ENCODE measurements around the gene PPP1R7. TPM values are rescaled to one million over a fixed set of nuclear protein-coding genes. Genes with fewer than 3 reads are reported as not detected.

The PPP1R7 gene
- total RNA-seq, 1 donor from 2014 or later = 43.1 TPM

- no peak for DNase-seq (ENCODE audit: low spot score)
- no peak overlapping the region for H3K4me3 Mint-ChIP-seq (ENCODE audit: unreplicated experiment)
- no peak for TF ChIP-seq CTCF (IDR thresholded peaks at IDR 0.05)
- no peak overlapping the region for H3K27ac Mint-ChIP-seq (ENCODE audit: unreplicated experiment)
- no peaks in the 10 kb centered on the region for H3K36me3 Mint-ChIP-seq (ENCODE audit: low read depth)
- peaks cover 23% of the 10 kb centered on the region for H3K4me1 Mint-ChIP-seq (ENCODE audit: low read depth)
- no peaks in the 10 kb centered on the region for H3K9me3 Mint-ChIP-seq (ENCODE audit: low read depth)
- peaks cover 4% of the 10 kb centered on the region for H3K27me3 Mint-ChIP-seq (ENCODE audit: low read depth)
These were observed 64.5 kb downstream of the PPP1R7 start for GRCh38 chr2:241214766-241215165.

DNA sequence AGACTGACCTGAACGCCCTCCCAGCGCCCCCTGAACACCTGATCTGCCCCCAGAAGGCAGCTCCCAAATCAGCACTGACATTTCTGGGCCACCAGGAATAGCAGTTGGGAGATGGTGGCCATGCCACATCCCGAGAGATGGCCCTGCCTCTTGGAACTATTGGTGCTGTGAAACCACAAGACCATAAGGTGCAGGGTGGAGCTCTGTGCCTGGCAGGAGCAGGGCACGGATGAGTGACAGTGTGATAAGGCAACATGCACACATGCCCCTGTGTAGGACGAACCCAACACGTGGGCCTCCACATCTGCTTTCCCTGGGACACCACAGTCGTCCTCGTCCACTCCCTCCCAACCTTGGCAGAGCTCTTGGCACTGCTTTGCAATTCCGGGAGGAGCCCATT lies 65.2 kb downstream of the PPP1R7 start:
- no peak for DNase-seq (ENCODE audit: low spot score)
- no peak for TF ChIP-seq CTCF (IDR thresholded peaks at IDR 0.05)
- no peaks in the 10 kb centered on the region for H3K9me3 Mint-ChIP-seq (ENCODE audit: low read depth)
- no peak overlapping the region for H3K4me3 Mint-ChIP-seq (ENCODE audit: unreplicated experiment)
- peaks cover 4% of the 10 kb centered on the region for H3K27me3 Mint-ChIP-seq (ENCODE audit: low read depth)
- peaks cover 27% of the 10 kb centered on the region for H3K4me1 Mint-ChIP-seq (ENCODE audit: low read depth)
- no peaks in the 10 kb centered on the region for H3K36me3 Mint-ChIP-seq (ENCODE audit: low read depth)
- H3K27ac Mint-ChIP-seq (ENCODE audit: unreplicated experiment) = no peak overlapping the region

DNA sequence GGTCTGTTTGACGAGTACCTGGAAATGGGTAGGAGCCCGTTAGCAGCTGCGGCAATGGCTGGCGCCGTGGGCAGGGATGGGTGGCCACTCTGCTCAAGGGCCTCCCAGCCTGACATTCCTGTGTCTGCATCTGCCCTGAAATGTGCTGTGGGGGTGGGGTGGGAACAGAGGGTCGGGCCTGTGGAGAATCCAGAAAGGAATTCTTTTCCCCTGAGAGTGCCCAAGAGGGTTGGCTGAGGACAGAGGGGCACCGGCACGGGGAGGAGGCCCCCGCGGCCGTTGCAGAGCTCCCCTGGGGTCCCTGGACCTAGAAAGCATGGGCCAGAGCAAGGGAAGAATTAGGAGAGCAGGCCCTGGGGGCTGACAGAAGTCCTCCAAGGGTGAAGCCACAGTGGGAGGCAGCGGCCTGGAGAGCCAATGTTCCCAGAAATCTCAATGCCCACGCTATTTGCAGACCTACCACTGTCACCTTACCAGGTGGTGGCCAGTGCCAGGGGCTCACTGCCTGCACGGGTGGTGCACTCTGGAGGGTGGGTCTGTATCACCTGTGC lies 66.0 kb downstream of the PPP1R7 start:
- Mint-ChIP-seq H3K27me3 (ENCODE audit: low read depth) (peaks cover 4% of the 10 kb centered on the region), H3K4me1 (ENCODE audit: low read depth) (peaks cover 27% of the 10 kb centered on the region), H3K27ac (ENCODE audit: unreplicated experiment) (no peak overlapping the region), H3K9me3 (ENCODE audit: low read depth) (no peaks in the 10 kb centered on the region), H3K4me3 (ENCODE audit: unreplicated experiment) (no peak overlapping the region), H3K36me3 (ENCODE audit: low read depth) (no peaks in the 10 kb centered on the region)
- no peak for DNase-seq (ENCODE audit: low spot score)
- TF ChIP-seq CTCF (IDR thresholded peaks at IDR 0.05) = no peak

DNA sequence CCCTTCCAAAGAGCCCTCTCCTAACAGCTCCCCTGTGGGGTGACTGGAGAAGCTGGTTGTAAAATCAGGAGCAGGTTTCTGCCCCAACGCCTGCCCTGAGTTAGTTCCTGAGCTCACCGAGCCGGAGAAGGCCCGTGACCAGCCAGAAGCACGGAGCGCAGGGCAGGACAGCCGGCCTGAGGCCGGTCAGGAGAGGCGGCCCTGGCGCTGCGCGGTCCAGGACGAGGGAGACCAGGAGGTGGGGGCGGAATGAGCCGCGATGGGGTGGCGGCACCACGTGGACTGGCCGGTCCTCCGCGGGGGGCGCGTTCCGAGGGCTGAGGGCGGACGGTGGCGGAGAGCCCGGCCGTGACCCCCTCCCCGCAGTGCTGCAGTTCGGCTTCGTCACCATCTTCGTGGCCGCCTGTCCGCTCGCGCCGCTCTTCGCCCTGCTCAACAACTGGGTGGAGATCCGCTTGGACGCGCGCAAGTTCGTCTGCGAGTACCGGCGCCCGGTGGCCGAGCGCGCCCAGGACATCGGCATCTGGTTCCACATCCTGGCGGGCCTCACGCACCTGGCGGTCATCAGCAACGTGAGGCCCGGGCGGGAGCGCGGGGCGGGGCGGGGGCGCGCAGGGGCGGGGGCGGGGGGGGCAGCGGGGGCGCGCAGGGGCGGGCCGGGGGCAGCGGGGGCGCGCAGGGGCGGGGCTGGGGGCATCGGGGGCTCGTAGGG lies 67.2 kb downstream of the PPP1R7 start:
- Mint-ChIP-seq H3K27me3 (ENCODE audit: low read depth) (no peaks in the 10 kb centered on the region), H3K9me3 (ENCODE audit: low read depth) (no peaks in the 10 kb centered on the region), H3K4me1 (ENCODE audit: low read depth) (peaks cover 27% of the 10 kb centered on the region), H3K36me3 (ENCODE audit: low read depth) (no peaks in the 10 kb centered on the region), H3K4me3 (ENCODE audit: unreplicated experiment) (peak overlapping the region; percentile 73), H3K27ac (ENCODE audit: unreplicated experiment) (peak overlapping the region; percentile 94)
- TF ChIP-seq CTCF (IDR thresholded peaks at IDR 0.05) = peak; percentile 17
- peak; percentile 91 for DNase-seq (ENCODE audit: low spot score)

DNA sequence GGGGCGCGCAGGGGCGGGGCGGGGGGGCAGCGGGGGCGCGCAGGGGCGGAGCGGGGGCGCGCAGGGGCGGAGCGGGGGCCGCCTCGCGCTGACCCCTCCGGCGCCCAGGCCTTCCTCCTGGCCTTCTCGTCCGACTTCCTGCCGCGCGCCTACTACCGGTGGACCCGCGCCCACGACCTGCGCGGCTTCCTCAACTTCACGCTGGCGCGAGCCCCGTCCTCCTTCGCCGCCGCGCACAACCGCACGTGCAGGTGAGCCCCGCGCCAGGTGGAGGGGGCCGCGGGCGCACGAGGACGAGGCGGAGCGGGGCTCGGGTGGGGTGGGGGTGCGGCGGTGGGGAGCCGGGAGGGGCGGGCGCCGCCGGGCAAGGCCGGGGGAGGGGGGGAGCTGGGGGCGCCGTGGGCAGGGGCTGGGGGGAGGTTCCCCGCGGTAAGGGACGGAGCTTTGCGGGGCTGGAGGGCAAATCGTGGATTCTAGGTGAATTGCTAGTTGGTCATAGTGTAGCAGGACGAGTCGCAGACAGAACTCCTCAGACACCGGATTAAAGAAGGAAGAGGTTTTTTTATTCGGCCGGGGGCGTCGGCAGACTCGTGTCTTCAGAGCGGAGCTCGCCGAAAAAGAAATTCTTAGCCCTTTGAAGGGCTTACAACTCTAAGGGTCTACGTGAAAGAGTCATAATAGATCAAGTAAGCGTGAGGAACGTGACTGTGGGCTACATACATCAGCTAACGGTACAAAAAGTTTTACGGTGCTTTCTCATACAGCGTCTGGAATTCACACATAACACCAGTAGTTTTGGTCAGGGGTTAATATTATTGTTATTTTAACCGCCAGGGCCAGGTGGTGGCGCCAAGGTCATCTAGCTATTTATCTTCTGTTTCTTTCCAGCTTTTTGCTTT lies 68.1 kb downstream of the PPP1R7 start:
- Mint-ChIP-seq H3K9me3 (ENCODE audit: low read depth) (no peaks in the 10 kb centered on the region), H3K27ac (ENCODE audit: unreplicated experiment) (peak overlapping the region; percentile 65)
- peak; percentile 88 for DNase-seq (ENCODE audit: low spot score)

More for the DNA sequence above, 68.1 kb downstream of the PPP1R7 start:
- Mint-ChIP-seq H3K36me3 (ENCODE audit: low read depth) (no peaks in the 10 kb centered on the region), H3K4me3 (ENCODE audit: unreplicated experiment) (peak overlapping the region; percentile 87), H3K4me1 (ENCODE audit: low read depth) (peaks cover 27% of the 10 kb centered on the region), H3K27me3 (ENCODE audit: low read depth) (no peaks in the 10 kb centered on the region)
- peak; percentile 38 for TF ChIP-seq CTCF (IDR thresholded peaks at IDR 0.05)
